Measurements from ENCODE around the gene SPOCK1. TPM values are rescaled to one million over a fixed set of nuclear protein-coding genes. Genes with fewer than 3 reads are reported as not detected.

Gene SPOCK1
- total RNA-seq, 1 experiment from 2014 or later: 4.0 TPM

GRCh38 chr5:137155261-137156000 lies 343.7 kb downstream of the SPOCK1 start:
- H3K9me3 ChIP-seq (ENCODE audit: low read depth, low read length, poor library complexity, severe bottlenecking): no peaks in the 10 kb centered on the region
- no TSS peak for BruUV-seq (replicated peaks)
- H3K27ac ChIP-seq (ENCODE audit: low read depth, low read length, poor library complexity, severe bottlenecking): no peak overlapping the region
- no peaks in the 10 kb centered on the region for H3K4me1 ChIP-seq (ENCODE audit: insufficient read depth, low read length, poor library complexity, severe bottlenecking)
- POLR2A ChIA-PET (ENCODE audit: low non-redundant PET): no interaction called here
- H3K4me3 ChIP-seq (ENCODE audit: low read depth, low read length, poor library complexity, severe bottlenecking): no peak overlapping the region
- H3K27me3 ChIP-seq (replicated peaks; ENCODE audit: insufficient read depth, low read depth, low read length, poor library complexity): no peaks in the 10 kb centered on the region
- DNase-seq (ENCODE audit: low spot score): no peak
- CTCF ChIA-PET: no interaction called here
- TF ChIP-seq EZH2 (IDR thresholded peaks at IDR 0.05; ENCODE audit: borderline replicate concordance, low read depth, low read length, poor library complexity, severe bottlenecking): no peak
- no peak for TF ChIP-seq CTCF (conservative IDR thresholded peaks at IDR 0.05; ENCODE audit: low read depth, low read length)
- intact Hi-C loops (cut with micrococcal nuclease; ENCODE audit: unreplicated experiment): no loop called here
- H3K36me3 ChIP-seq (ENCODE audit: insufficient read depth, low read length, poor library complexity, severe bottlenecking): no peaks in the 10 kb centered on the region

- Histone ChIP-seq H3K4me1 (ENCODE audit: insufficient read depth, low read length, poor library complexity, severe bottlenecking) (no peaks in the 10 kb centered on the region), H3K4me3 (ENCODE audit: low read depth, low read length, poor library complexity, severe bottlenecking) (no peak overlapping the region), H3K27ac (ENCODE audit: low read depth, low read length, poor library complexity, severe bottlenecking) (no peak overlapping the region), H3K36me3 (ENCODE audit: insufficient read depth, low read length, poor library complexity, severe bottlenecking) (no peaks in the 10 kb centered on the region), H3K27me3 (replicated peaks; ENCODE audit: insufficient read depth, low read depth, low read length, poor library complexity) (no peaks in the 10 kb centered on the region), H3K9me3 (ENCODE audit: low read depth, low read length, poor library complexity, severe bottlenecking) (no peaks in the 10 kb centered on the region)
- no TSS peak for BruUV-seq (replicated peaks)
- TF ChIP-seq EZH2 (IDR thresholded peaks at IDR 0.05; ENCODE audit: borderline replicate concordance, low read depth, low read length, poor library complexity, severe bottlenecking) (no peak), CTCF (conservative IDR thresholded peaks at IDR 0.05; ENCODE audit: low read depth, low read length) (no peak)
- ChIA-PET POLR2A (ENCODE audit: low non-redundant PET) (no interaction called here), CTCF (no interaction called here)
- DNase-seq (ENCODE audit: low spot score): no peak
- intact Hi-C loops (cut with micrococcal nuclease; ENCODE audit: unreplicated experiment): no loop called here
Measured at GRCh38 chr5:137152616-137153015, 346.5 kb downstream of the SPOCK1 start.

- Histone ChIP-seq H3K9me3 (ENCODE audit: low read depth, low read length, poor library complexity, severe bottlenecking) (no peaks in the 10 kb centered on the region), H3K4me3 (ENCODE audit: low read depth, low read length, poor library complexity, severe bottlenecking) (no peak overlapping the region), H3K27me3 (replicated peaks; ENCODE audit: insufficient read depth, low read depth, low read length, poor library complexity) (no peaks in the 10 kb centered on the region), H3K4me1 (ENCODE audit: insufficient read depth, low read length, poor library complexity, severe bottlenecking) (no peaks in the 10 kb centered on the region), H3K27ac (ENCODE audit: low read depth, low read length, poor library complexity, severe bottlenecking) (no peak overlapping the region), H3K36me3 (ENCODE audit: insufficient read depth, low read length, poor library complexity, severe bottlenecking) (no peaks in the 10 kb centered on the region)
- intact Hi-C loops (cut with micrococcal nuclease; ENCODE audit: unreplicated experiment): no loop called here
- no TSS peak for BruUV-seq (replicated peaks)
- no peak for TF ChIP-seq CTCF (conservative IDR thresholded peaks at IDR 0.05; ENCODE audit: low read depth, low read length)
- no peak for TF ChIP-seq EZH2 (IDR thresholded peaks at IDR 0.05; ENCODE audit: borderline replicate concordance, low read depth, low read length, poor library complexity, severe bottlenecking)
- ChIA-PET CTCF (no interaction called here), POLR2A (ENCODE audit: low non-redundant PET) (no interaction called here)
- no peak for DNase-seq (ENCODE audit: low spot score)
Measured at GRCh38 chr5:137148655-137149054, 350.5 kb downstream of the SPOCK1 start.

Data from A673 (cell line).